SK-N-MC (cell line): ENCODE data around the gene ZC3H13.

Experiments used
- DNase-seq: peaks from one replicate; pipeline ENCODE4 v3.0.0-alpha.2; 2011; ENCODE audit warnings: low read depth, low spot score
- H3K27ac ChIP-seq: fragments of 200-600 bp; sonication (generic); 2 replicates; pipeline ENCODE4 v1.5.1; 2016; ENCODE audit warnings: mixed run types
- H3K36me3 ChIP-seq: fragments of 200-600 bp; sonication (generic); 2 replicates; pipeline ENCODE4 v1.6.1; 2017; ENCODE audit warnings: antibody characterized with exemption, low read length, mixed read lengths; ENCODE audit not compliant: insufficient read depth
- H3K4me3 ChIP-seq: fragments of 200-600 bp; sonication (generic); 2 replicates; pipeline ENCODE4 v1.5.1; 2016
- H3K9ac ChIP-seq: fragments of 200-600 bp; sonication (generic); 2 replicates; pipeline ENCODE4 v1.8.0; 2017; ENCODE audit warnings: mixed run types, mixed read lengths; ENCODE audit not compliant: insufficient read length
- H3K9me3 ChIP-seq: fragments of 200-600 bp; sonication (generic); 2 replicates; pipeline ENCODE4 v1.6.1; 2017; ENCODE audit warnings: low read depth, mild to moderate bottlenecking, antibody characterized with exemption, low read length, moderate library complexity, mixed read lengths
- EZH2 ChIP-seq: fragments of 200-600 bp; sonication (generic); IDR thresholded peaks from one replicate; pipeline ENCODE4 v1.6.1; 2017; ENCODE audit warnings: antibody characterized with exemption
- FOXP2 ChIP-seq: optimal IDR thresholded peaks from 2 replicates; pipeline ENCODE3; 2011; ENCODE audit warnings: mild to moderate bottlenecking, moderate library complexity; ENCODE audit not compliant: insufficient read depth; ENCODE audit errors: extremely low read length, control extremely low read depth
- POLR2AphosphoS5 ChIP-seq: IDR thresholded peaks from 2 replicates; pipeline ENCODE4 v1.6.1; 2012; ENCODE audit warnings: mild to moderate bottlenecking, low read depth, low read length, borderline replicate concordance

Gene ZC3H13, protein sequence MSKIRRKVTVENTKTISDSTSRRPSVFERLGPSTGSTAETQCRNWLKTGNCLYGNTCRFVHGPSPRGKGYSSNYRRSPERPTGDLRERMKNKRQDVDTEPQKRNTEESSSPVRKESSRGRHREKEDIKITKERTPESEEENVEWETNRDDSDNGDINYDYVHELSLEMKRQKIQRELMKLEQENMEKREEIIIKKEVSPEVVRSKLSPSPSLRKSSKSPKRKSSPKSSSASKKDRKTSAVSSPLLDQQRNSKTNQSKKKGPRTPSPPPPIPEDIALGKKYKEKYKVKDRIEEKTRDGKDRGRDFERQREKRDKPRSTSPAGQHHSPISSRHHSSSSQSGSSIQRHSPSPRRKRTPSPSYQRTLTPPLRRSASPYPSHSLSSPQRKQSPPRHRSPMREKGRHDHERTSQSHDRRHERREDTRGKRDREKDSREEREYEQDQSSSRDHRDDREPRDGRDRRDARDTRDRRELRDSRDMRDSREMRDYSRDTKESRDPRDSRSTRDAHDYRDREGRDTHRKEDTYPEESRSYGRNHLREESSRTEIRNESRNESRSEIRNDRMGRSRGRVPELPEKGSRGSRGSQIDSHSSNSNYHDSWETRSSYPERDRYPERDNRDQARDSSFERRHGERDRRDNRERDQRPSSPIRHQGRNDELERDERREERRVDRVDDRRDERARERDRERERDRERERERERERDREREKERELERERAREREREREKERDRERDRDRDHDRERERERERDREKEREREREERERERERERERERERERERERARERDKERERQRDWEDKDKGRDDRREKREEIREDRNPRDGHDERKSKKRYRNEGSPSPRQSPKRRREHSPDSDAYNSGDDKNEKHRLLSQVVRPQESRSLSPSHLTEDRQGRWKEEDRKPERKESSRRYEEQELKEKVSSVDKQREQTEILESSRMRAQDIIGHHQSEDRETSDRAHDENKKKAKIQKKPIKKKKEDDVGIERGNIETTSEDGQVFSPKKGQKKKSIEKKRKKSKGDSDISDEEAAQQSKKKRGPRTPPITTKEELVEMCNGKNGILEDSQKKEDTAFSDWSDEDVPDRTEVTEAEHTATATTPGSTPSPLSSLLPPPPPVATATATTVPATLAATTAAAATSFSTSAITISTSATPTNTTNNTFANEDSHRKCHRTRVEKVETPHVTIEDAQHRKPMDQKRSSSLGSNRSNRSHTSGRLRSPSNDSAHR (N-terminal part only)

DNA sequence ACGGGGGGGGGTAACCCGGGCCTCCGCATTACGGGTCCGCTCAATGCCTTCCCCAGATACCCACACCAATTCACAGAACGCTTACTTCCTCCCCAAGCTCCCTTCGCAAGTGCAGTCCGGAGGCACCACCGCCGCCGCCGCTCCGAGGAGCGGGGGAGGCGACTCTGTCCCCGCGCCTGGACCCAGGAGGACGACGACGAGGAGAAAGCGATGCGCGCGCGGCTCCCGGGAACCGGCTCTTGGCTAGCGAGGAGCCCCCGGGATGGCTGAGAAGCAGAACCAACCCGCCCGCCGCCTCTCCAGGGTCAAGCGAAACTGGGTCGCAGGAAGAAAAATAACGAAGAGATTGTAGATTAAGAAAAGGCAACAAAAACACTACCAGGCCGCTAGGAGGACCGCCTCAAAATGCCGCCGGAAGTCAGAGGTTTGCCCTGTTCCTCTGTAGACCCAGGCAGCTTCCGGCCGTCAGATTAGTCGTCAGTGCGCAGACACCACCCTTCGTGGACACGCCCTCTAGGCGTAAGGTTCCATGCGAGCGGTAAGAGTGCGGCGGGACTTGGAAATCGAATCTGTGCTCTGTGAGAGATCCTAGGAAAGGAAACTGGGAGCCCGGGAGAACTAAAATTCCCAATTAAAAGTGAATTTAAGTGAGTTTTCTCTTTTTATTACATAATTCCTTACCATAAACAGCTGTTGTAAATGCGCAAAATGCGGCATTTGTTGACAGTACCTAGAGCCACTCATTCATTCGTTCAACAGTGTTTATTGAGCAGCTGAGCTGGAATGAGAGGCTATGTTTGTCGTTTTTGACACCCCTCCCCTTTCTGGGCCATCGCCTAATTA, at the start of gene ZC3H13:
Gene ZC3H13 (minus strand): TSS at position 428 of the 843 bp plus-strand sequence. CDS start 7,239 bp downstream, outside the sequence.
- H3K9me3 ChIP-seq: no peaks in the 10 kb centered on the region
- H3K27ac ChIP-seq: peak within 1 kb of the TSS; percentile 91
- no peak for TF ChIP-seq EZH2
- TF ChIP-seq POLR2AphosphoS5: peak; percentile 92
- H3K4me3 ChIP-seq: peak within 1 kb of the TSS; percentile 92
- H3K36me3 ChIP-seq: no peaks in the 10 kb centered on the region; the same call in 1 of the 2 replicates
- peak within 1 kb of the TSS; percentile 96 for H3K9ac ChIP-seq
- peak; percentile 86 for DNase-seq

DNA sequence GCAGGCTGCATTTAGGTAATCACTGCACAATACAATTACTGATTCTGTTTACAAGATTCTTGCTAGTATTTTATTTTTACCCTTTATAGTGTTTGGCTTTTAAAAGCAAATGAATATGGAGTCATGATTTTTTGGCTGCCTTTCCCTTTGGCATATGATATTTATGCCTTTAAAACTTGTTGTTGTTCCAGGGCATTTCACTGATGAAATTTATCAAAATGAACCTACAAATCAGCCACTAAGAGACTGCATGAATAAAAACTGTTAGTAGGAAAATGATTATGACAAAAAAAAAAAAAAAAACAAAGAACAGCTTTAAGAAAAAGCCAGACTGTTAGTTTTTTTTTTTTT, 49.7 kb upstream of the ZC3H13 start:
- TF ChIP-seq EZH2: no peak
- TF ChIP-seq POLR2AphosphoS5: no peak
- no peak for TF ChIP-seq FOXP2
- Histone ChIP-seq H3K27ac (peak overlapping the region; percentile 87), H3K9me3 (no peaks in the 10 kb centered on the region), H3K9ac (peak overlapping the region; percentile 4), H3K36me3 (no peaks in the 10 kb centered on the region), H3K4me3 (peak overlapping the region; percentile 36)
- DNase-seq: no peak

DNA sequence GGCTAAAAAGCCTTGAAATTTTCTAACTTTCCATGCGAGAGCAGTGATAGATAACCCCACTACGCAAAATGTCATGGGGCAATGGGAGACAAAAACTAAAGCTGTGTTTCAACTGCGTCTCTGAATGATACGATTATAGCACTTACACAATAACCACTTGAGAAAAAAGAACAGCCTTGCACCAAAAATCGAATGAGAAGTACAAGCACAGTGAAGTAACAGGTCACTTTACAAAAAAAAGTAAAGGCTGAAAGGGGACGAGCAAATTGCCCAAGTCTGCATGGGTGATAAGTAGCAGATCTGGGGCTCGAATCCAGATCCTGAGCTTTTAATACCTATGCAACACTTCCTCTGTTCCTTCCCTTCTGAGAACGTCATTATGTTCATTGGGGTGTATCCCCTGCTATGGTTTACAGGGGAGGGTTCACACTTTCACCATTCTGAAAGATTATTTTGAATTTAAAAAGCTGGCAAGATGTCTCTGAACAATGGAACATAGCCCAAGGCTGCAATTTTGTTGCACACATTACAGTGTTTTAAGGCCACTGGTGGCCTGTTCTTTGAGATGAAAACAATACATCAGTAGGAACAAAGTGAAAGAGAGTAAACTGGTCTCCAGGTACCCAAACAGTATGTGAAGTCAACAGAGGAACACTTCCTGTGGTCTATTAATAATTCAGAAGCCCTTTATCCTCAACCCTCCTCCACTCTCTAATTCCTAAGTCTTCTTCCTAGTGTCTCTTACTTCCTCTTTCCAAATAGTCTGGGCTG, 49.1 kb upstream of the ZC3H13 start:
- peak overlapping the region; percentile 87 for H3K27ac ChIP-seq

DNA sequence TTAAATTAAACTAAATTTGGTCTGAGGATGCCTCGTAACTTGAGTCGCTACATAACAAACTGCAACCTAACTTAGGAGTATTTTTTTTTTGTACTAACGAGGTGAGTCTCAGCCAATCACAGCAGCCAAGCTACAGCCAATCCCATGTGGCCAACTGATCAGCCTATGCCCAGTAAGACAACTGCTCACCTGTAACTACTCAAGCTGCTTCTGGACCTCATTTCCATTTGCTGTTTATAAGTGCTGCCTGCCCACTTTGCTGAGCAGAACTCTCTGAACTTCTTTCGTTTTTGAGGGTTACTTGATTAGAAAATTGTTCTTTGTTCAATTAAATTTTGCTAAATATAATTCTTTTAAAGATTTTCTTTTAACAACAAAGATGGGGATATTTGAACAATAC, 48.5 kb upstream of the ZC3H13 start:
- Histone ChIP-seq H3K36me3 (no peaks in the 10 kb centered on the region), H3K9me3 (no peaks in the 10 kb centered on the region), H3K9ac (no peak overlapping the region), H3K4me3 (no peak overlapping the region), H3K27ac (peak overlapping the region; percentile 87; the same call in 1 of the 2 replicates)
- TF ChIP-seq EZH2 (no peak), FOXP2 (no peak), POLR2AphosphoS5 (no peak)
- DNase-seq: no peak

More for the DNA sequence above, 49.1 kb upstream of the ZC3H13 start:
- TF ChIP-seq FOXP2 (peak; percentile 12), POLR2AphosphoS5 (no peak), EZH2 (no peak)
- DNase-seq: no peak
- H3K4me3 ChIP-seq: peak overlapping the region; percentile 36
- no peaks in the 10 kb centered on the region for H3K9me3 ChIP-seq
- peak overlapping the region; percentile 4 for H3K9ac ChIP-seq
- no peaks in the 10 kb centered on the region for H3K36me3 ChIP-seq

DNA sequence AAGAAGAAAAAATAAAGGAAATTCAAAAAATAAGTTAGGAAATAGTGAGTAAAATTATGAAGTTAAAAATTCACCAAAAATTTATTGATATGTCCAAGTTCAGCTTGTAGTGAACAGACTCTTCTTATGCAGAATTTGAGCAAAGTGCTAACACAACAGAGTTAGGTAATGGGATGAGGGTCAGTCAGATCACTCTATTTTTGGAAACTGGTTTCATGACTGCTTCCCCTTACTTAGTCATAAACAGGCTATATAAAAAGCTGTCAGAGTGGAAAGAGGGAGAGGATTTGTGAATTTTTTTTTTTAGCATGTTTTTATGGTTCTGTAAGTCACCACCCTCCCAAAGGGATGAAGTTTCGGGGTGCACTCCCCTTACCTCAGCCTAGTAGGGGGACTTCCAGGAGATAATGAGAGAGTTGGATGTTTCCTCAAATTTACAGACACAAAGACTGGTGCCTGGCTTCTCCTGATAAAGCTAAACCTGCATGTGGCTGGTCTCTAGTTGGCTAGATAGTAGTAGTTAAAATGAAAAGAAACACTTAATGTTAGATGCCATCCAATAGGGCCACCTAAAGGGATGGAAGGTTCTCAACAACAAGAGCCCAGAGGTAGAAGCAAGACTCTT, 47.8 kb upstream of the ZC3H13 start:
- DNase-seq: no peak
- H3K27ac ChIP-seq: 0 out of 2 replicates have a peak overlapping the region, but pooled peaks have one; percentile 16
- no peaks in the 10 kb centered on the region for H3K36me3 ChIP-seq
- TF ChIP-seq FOXP2: no peak
- no peak for TF ChIP-seq EZH2
- TF ChIP-seq POLR2AphosphoS5: no peak
- no peak overlapping the region for H3K4me3 ChIP-seq
- H3K9me3 ChIP-seq: no peaks in the 10 kb centered on the region
- no peak overlapping the region for H3K9ac ChIP-seq

DNA sequence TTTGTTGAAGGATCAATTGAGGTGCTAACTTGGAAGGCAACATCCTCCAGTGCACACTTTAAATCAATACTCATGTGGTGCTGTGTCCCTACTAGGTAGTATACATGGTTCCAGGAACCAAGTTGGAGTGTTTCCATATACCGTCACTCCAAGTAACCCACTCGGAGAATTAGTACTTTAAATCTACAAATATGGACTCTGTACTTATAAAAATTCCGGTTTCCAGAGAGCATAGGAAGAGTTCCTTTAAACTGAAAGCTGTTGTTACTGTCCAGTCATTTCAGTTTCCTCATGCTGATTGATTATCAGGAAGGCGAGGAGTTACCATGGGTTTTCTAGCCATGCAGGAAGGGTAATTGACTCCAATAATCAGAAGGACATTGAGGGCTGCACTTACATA, 45.1 kb upstream of the ZC3H13 start:
- no peak for TF ChIP-seq FOXP2
- no peak for TF ChIP-seq POLR2AphosphoS5
- TF ChIP-seq EZH2: no peak
- no peaks in the 10 kb centered on the region for H3K9me3 ChIP-seq

DNA sequence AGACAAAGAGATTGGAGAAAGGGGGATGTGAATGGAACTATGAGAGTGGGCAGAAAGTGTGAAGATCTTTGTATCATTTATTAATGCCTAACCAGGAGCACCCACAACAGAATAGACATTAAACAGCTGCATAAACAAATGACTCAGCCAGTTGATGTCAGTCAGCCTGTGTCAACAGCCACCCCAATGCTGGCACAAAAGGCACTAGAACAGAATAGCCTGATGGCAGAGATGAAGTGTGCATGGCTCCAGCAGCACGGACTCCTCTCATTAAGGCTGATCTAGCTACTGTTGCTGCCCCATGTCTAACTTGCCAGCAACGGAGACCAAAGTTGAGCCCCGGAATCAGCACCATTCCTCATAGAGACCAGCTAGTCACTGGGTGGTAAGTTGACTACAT, 44.5 kb upstream of the ZC3H13 start:
- no peaks in the 10 kb centered on the region for H3K36me3 ChIP-seq
- TF ChIP-seq EZH2: no peak
- no peak for TF ChIP-seq FOXP2
- no peak for TF ChIP-seq POLR2AphosphoS5
- DNase-seq: no peak
- H3K9me3 ChIP-seq: no peaks in the 10 kb centered on the region
- no peak overlapping the region for H3K27ac ChIP-seq
- H3K4me3 ChIP-seq: no peak overlapping the region
- H3K9ac ChIP-seq: no peak overlapping the region

More for the DNA sequence above, 45.1 kb upstream of the ZC3H13 start:
- no peak overlapping the region for H3K9ac ChIP-seq
- DNase-seq: no peak
- no peaks in the 10 kb centered on the region for H3K36me3 ChIP-seq
- no peak overlapping the region for H3K4me3 ChIP-seq
- no peak overlapping the region for H3K27ac ChIP-seq
